Measurements from ENCODE around the gene DNAJB5.

DNAJB5 gene

DNA sequence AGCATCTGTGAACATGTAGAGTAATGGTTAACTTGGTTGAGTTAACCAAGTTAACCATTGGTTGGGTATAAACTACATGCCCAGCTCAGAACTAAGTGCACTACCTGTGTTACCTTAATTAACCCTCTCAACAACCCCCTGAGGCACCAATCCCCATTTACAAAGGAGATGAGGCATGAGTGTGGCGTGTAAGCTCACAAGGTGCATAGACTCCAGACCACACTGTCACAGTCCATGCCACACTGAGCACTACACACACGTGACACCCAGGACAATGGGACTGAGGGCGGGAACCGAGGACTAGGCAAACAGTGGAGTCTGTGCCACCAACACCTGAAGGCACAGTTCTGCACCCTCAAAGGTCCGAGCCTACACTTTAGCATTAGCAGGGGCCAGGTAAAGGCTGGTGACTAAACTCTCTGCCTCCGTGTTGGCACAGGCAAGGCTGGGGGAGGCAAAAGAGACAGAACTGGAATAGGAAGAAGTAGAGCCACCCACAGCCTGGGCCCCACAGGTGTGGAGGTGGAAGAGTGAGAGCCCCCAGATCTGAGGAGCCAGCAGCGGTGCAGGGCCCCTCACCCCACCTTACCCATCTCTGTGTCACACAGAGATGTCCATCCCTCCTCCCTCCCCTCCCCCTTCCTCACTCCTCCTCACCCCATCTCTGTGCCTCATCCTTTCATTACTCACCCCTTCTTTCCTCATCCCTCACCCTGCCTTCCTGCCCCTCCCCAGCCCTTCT lies 2.2 kb upstream of the DNAJB5 start:
- ChIA-PET POLR2A (interaction anchor here (0.5 kb wide), 1 partner anchor 84 kb away, joined by 3 read pairs; no protein-coding TSS in a partner anchor), CTCF (interaction anchor here (1.4 to 7.9 kb wide), 2 partner anchors 64 to 110 kb away, joined by 3 to 48 read pairs; no protein-coding TSS in a partner anchor)
- no peak for DNase-seq (ENCODE audit: extremely low spot score)
- no peak for TF ChIP-seq CTCF (IDR thresholded peaks at IDR 0.05; ENCODE audit: control extremely low read depth, extremely low read depth, low read depth, missing control alignments)

GRCh38 chr9:34988218-34989002 lies 1.1 kb upstream of the DNAJB5 start:
- ChIA-PET CTCF (interaction anchor here (1.0 to 7.9 kb wide), 4 partner anchors 9 to 89 kb away, joined by 3 to 48 read pairs (median 10); no protein-coding TSS in a partner anchor), POLR2A (interaction anchor here (0.6 kb wide), 1 partner anchor 50 kb away, joined by 3 read pairs; no protein-coding TSS in a partner anchor)
- DNase-seq (ENCODE audit: extremely low spot score) = no peak
- TF ChIP-seq CTCF (IDR thresholded peaks at IDR 0.05; ENCODE audit: control extremely low read depth, extremely low read depth, low read depth, missing control alignments) = no peak

DNA sequence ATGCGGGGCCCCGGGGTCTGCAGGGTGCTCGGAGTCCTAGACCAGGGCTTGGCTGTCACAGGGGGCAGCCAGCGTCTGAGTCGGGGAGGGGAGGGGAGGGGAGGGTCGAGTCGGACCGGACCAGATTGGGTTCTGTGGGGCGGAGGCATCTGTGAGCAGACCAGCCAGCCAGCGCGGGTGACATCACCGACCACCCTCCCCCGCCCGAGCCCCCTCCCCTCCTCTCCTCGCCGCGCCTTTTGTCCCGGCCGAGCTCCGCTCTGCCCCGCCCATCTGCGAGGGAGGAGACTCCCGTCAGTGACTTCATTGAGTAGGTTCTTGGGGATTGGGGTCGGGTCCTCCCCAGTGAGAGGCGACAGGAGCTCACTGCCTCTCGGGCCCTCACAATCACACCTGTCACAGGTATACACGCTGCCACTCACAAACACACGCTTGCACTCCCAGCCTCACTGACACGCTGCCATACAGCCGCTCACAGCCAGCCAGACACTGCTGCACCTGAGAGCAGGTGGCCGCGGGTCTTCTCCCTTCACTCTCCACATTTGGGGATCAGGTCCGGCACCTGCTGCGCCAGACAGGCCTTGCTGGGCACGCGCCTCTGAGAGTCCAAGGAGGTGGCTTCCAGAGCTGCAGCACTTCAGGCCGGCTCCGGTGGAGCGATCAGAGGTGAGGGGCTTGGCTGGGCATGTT lies 546 bp downstream of the DNAJB5 start:
- ChIA-PET CTCF (interaction anchor here (0.8 to 7.9 kb wide), 9 partner anchors 10 to 91 kb away, joined by 3 to 48 read pairs (median 4); no protein-coding TSS in a partner anchor), POLR2A (interaction anchor here (0.6 to 1.0 kb wide), 3 partner anchors 10 to 382 kb away, joined by 3 to 5 read pairs (median 3); no protein-coding TSS in a partner anchor)
- DNase-seq (ENCODE audit: extremely low spot score) = peak; percentile 56
- no peak for TF ChIP-seq CTCF (IDR thresholded peaks at IDR 0.05; ENCODE audit: control extremely low read depth, extremely low read depth, low read depth, missing control alignments)

- no peak for DNase-seq (ENCODE audit: extremely low spot score)
- TF ChIP-seq CTCF (IDR thresholded peaks at IDR 0.05; ENCODE audit: control extremely low read depth, extremely low read depth, low read depth, missing control alignments) = no peak
- ChIA-PET CTCF (interaction anchor here (1.3 to 7.9 kb wide), 5 partner anchors 9 to 104 kb away, joined by 3 to 48 read pairs (median 7); no protein-coding TSS in a partner anchor), POLR2A (interaction anchor here (0.9 kb wide), 1 partner anchor 11 kb away, joined by 3 read pairs; no protein-coding TSS in a partner anchor)
These were observed 1.5 kb downstream of the DNAJB5 start for GRCh38 chr9:34990908-34991606.

- DNase-seq (ENCODE audit: extremely low spot score) = no peak
- TF ChIP-seq CTCF (IDR thresholded peaks at IDR 0.05; ENCODE audit: control extremely low read depth, extremely low read depth, low read depth, missing control alignments) = peak; percentile 21
- POLR2A ChIA-PET = interaction anchor here (0.9 kb wide), 1 partner anchor 10 kb away, joined by 3 read pairs; no protein-coding TSS in a partner anchor
- CTCF ChIA-PET = interaction anchor here (0.9 to 7.9 kb wide), 7 partner anchors 8 to 103 kb away, joined by 3 to 48 read pairs (median 4); no protein-coding TSS in a partner anchor
These were observed 2.2 kb downstream of the DNAJB5 start for GRCh38 chr9:34991607-34992375.

Data from GM10248 (cell line).